ENCODE measurements around the gene ITFG1. TPM values are rescaled to one million over a fixed set of nuclear protein-coding genes. Genes with fewer than 3 reads are reported as not detected.
"Not testable (repeated sequence)": the region's sequence is repeated elsewhere in the genome, so short reads cannot be mapped to it uniquely, and the experiment has no call there.

Gene ITFG1
- total RNA-seq, 2 donors from 2014 or later = 50.2 to 53.2 TPM

- intact Hi-C loops (cut with DNase I); DNase-seq; ATAC-seq: not testable (repeated sequence)
These were observed 18.0 kb downstream of the ITFG1 start for GRCh38 chr16:47442884-47443283.

- ATAC-seq; DNase-seq; intact Hi-C loops (cut with DNase I): not testable (repeated sequence)
These were observed 20.8 kb downstream of the ITFG1 start for GRCh38 chr16:47440066-47440465.

DNA sequence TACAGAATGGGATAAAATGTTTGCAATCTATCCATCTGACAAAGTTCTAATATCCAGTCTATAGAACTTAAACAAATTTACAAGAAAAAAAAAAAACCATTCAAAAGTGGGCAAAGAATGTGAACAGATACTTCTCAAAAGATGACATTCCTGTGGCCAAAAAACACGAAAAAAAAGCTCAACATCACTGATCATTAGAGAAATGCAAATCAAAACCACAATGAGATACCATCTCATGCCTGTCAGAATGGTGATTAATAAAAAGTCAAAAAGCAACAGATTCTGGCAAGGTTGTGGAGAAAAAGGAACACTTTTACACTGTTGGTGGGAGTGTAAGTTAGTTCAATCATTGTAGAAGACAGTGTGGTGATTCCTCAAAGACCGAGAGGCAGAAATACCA lies 26.6 kb downstream of the ITFG1 start:
- ATAC-seq; intact Hi-C loops (cut with DNase I); DNase-seq: not testable (repeated sequence)

DNA sequence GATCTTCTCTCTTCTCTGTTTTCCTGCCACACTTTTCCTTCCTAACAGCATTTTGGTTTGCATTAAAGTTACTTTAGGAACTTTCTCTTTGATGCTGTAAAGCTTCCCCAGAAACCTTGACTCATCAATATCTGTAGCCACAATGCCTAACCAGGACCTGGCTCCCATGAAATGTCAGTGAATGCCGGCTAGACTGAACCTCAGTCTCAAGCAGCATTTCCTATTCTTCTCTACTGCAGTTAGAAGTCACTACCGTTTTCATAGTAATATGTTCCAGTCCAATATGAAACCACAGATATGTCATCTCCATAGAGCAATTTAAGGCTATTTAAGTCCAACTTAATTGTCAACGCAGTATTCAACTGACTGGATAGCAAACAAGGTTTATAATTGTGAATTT lies 28.9 kb downstream of the ITFG1 start:
- DNase-seq (no peak), ATAC-seq (no peak)
- intact Hi-C loops (cut with DNase I) = no loop called here

DNA sequence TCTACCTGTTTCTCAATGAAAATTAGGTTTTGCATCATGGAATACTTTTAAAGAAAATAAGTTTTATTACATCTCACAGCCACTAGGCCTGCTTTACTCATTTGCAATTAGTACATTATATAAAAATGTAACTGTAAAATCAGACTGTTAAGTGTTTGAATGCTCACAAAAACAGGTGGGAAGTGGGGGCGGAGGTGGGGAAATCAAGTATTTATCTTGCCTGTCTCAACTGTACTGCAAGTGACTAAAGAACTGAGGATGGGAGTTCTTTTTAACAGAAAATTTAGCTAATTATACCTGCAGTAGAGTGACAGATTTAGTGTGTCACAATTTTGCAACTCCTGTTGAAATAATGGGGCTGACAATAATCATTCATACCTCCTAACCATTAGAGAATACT lies 34.1 kb downstream of the ITFG1 start:
- intact Hi-C loops (cut with DNase I) = no loop called here
- ATAC-seq (no peak), DNase-seq (no peak)

DNA sequence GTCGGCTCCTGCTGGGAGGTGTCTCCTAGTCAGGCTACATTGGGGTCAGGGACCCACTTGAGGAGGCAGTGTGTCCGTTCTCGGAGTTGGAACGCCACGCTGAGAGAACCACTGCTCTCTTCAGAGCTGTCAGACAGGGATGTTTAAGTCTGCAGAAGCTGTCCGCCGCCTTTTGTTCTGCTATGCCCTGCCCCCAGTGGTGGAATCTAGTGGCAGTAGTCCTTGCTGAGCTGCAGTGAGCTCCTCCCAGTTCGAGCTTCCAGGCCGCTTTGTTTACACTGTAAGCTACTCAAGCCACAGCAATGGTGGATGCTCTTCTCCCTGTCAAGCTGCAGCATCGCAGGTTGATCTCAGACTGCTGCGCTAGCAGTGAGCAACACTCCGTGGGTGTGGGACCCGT lies 36.0 kb downstream of the ITFG1 start:
- no peak for ATAC-seq
- intact Hi-C loops (cut with DNase I) = no loop called here
- DNase-seq = no peak

DNA sequence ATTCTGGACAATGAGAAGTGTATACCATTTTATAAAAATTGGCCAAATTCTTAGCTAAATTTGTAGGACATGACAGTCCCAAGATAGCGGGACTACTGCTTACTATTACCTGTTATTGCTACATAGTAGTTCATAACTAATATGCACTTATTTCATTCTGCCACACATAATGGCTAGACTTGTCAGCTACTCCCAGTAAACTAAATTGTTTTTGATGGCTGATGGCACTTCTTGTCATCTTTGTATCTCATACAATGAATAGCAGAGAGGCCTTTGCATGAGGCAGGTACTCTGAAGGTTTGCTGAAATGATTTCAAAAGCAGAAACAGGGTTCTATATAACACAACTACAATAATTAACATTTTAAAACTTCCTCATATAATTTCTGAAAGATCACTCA lies 44.0 kb downstream of the ITFG1 start:
- no peak for DNase-seq
- no peak for ATAC-seq
- intact Hi-C loops (cut with DNase I) = no loop called here

- DNase-seq = no peak
- intact Hi-C loops (cut with DNase I) = no loop called here
- ATAC-seq = no peak
These were observed 47.8 kb downstream of the ITFG1 start for GRCh38 chr16:47413041-47413440.

DNA sequence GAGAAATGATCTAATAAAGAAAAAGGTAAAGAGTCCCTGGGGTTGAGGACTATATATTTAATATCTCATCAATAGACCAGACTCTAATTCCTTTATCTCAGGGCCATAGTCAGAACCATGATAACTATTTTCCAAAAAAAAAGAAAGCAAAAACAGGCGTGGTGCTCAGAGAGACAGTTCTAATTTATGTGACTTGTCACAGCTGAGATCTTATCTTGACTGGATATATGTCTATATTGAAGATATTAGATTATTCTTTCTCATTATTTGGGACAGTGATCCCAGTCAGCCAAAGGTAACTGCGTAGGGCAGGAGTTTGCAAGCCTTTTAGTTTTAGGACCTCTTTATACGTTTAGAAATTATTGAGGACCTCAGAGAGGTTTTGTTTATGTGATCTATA lies 52.4 kb downstream of the ITFG1 start:
- DNase-seq = no peak
- no peak for ATAC-seq
- intact Hi-C loops (cut with DNase I) = no loop called here

GRCh38 chr16:47395733-47396498 lies 64.9 kb downstream of the ITFG1 start:
- DNase-seq (no peak), ATAC-seq (no peak)
- intact Hi-C loops (cut with DNase I) = loop anchor here in 1 of 2 donors (10.0 kb wide), 1 partner anchor 59 kb away; no protein-coding TSS in a partner anchor

GRCh38 chr16:47392081-47392480 lies 68.8 kb downstream of the ITFG1 start:
- intact Hi-C loops (cut with DNase I) = loop anchor here in 1 of 2 donors (10.0 kb wide), 1 partner anchor 63 kb away; no protein-coding TSS in a partner anchor
- DNase-seq = no peak
- no peak for ATAC-seq

DNA sequence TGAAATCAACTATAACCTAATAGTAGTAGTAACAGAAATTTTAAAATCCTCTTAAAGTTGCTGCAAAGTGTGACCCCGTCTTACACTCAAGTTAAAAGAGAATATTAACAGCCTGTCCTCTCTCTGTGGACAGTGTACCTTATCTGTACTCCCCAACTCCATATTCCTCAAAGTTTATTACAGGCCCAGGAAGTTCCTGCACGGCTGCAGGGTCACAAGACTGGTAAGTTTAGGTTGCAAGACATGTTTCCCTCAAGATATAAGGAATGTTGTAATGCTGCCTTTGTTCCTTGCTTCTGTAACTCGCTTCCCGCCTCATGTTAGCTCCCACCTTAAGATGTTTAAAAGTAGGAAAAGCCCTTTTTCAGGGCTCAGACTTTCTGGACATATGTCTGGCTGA lies 72.2 kb downstream of the ITFG1 start:
- intact Hi-C loops (cut with DNase I) = no loop called here
- DNase-seq = no peak
- no peak for ATAC-seq

DNA sequence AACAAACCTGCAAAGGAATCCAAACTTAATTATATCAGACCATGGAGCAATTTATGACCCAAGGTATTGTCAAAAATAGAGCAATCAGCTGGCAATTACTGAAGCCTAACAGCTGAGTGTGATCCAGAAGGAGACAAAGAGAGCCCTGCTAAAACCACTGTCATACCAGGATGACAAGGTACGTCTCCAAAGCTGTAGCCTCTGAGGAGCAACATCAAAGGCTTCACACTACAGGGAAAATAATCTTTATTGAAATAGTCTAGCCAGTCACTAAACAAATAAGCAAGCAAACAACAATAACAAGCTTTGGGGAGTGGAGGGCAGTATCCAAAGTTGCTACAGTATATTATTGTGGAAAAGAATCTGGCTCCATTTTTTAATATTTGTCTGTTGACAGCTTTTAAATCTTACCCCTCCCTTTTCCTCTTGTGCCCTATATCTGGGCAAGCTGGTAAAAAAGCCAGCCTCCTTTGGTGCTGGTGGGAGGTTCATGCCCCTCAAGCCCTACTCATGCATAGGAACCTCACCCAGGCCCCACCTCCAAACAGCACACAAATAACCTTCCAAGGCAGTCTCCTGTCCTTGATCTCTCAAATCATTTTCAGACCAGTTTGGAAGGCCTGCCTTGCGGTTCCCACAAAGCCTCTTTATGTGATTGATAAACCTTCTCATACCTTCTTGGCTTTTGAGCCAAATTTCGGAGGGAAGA lies 73.7 kb downstream of the ITFG1 start:
- no peak for ATAC-seq
- no peak for DNase-seq
- intact Hi-C loops (cut with DNase I) = no loop called here

GRCh38 chr16:47386201-47386718 lies 74.6 kb downstream of the ITFG1 start:
- no peak for DNase-seq
- intact Hi-C loops (cut with DNase I) = no loop called here
- ATAC-seq = no peak

GRCh38 chr16:47382362-47382761 lies 78.5 kb downstream of the ITFG1 start:
- intact Hi-C loops (cut with DNase I) = no loop called here

DNA sequence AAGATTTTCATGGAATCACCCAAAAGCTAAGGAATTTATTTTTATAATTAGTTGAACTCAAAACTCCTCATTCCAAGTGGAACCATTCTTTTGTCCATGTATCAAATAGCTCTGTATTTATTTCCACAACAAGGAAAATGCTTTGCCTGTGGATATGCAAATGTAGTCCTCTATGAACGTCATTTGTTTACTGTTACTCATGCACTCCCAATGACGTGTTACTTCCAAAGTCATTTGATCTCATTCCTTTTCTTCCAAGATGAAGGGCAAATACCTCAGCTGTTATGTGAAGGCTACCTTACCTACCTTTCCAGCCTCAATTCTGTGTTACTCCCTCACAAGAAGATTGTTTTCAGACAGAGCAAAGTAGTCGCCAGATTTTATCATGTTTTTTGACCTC lies 83.7 kb downstream of the ITFG1 start:
- intact Hi-C loops (cut with DNase I) = no loop called here
- ATAC-seq (no peak), DNase-seq (no peak)

More at GRCh38 chr16:47382362-47382761, 78.5 kb downstream of the ITFG1 start:
- DNase-seq = no peak
- no peak for ATAC-seq

DNA sequence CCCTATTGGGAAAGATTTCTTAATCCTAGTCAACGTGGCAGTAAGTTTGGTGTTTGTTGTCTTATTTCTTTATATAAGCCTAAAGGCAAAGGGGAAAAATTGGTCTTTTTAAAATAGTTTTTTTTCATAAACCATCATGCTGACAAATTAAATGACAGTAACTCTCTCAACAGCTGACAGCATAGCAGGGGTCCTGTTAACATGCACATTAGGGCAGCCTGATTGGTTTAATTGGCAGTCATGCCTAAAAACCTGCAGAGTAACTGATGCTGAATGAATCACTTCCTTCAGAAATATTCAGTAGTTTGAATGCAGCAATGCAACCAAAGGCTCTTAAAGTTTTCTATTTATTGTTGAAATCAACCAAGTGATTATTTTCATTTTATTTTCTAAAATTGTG lies 85.4 kb downstream of the ITFG1 start:
- no peak for ATAC-seq
- DNase-seq = no peak
- intact Hi-C loops (cut with DNase I) = no loop called here

DNA sequence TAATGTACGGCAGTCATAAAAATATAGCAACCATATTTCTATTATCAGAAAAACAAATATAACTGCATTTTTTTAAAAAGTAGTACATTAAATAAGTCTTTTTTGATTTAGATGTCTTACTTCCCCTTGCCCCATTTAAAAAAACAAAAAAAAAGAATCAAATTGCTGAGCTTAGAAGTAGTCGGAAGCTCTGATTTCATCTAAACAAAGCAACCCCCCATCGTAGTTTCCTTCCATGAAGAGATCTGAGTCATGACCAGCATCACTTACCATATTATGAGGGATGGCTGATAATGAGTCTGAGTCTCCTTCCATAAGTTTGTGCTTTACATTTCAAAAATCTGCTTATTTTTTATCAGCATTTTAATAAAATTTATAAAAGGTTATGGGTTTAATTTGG lies 86.2 kb downstream of the ITFG1 start:
- ATAC-seq (no peak), DNase-seq (no peak)
- intact Hi-C loops (cut with DNase I) = no loop called here

DNA sequence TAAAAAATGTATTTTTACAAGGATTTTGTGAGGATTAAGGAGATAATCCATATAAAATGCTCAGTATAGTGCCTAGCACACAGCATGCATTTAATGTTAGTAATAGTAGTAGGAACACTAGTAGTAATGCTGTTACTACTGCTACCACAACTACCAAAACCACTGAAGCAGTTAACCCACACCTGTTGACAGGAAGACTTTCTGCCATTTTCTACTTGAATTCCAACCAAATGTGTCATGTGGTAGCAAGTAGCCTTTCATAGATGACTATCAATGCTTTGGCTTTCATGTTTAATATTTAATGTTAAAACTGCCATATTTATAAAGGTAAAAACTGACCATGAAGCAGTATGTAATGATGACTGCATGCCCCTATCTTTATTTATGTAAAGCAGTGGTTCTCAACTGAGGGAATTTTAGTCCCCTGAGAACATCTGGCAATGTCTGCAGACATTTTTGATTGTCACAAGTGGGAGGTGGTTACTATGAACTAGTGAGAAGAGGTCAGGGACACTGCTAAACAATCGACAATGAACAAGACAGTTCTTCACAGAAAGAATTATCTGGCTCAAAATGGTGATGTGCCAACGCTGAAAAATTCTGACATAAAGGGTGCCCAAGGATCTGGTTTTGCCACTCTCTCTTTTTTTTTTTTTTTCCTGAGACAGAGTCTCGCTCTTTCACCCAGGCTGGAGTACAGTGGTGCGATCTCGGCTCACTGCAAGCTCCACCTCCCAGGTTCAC lies 89.4 kb downstream of the ITFG1 start:
- no peak for ATAC-seq
- no peak for DNase-seq
- intact Hi-C loops (cut with DNase I) = no loop called here

- ATAC-seq (no peak), DNase-seq (no peak)
- intact Hi-C loops (cut with DNase I) = no loop called here
These were observed 90.3 kb downstream of the ITFG1 start for GRCh38 chr16:47370536-47370935.
